ENCODE results near the gene PDZD2. TPM values are rescaled to one million over a fixed set of nuclear protein-coding genes. Genes with fewer than 3 reads are reported as not detected.
A peak's percentile ranks its signal among the peaks of the same experiment; 100 is the strongest.
"Not testable (repeated sequence)": the region's sequence is repeated elsewhere in the genome, so short reads cannot be mapped to it uniquely, and the experiment has no call there.

Gene PDZD2
- total RNA-seq, 2 donors from 2014 or later, result not detected

GRCh38 chr5:31682025-31682424 lies 43.1 kb downstream of the PDZD2 start:
- peaks cover 4 to 30% of the 10 kb centered on the region in 2 donors for H3K27me3 Mint-ChIP-seq
- H3K27ac Mint-ChIP-seq, result no peak overlapping the region
- H3K36me3 Mint-ChIP-seq, result no peaks in the 10 kb centered on the region
- ATAC-seq, result no peak
- no peaks in the 10 kb centered on the region for H3K4me1 Mint-ChIP-seq (ENCODE audit: low read depth in 2 of 2)
- H3K9me3 Mint-ChIP-seq, result no peaks in the 10 kb centered on the region
- no peak for DNase-seq (ENCODE audit: low spot score)
- H3K4me3 Mint-ChIP-seq, result no peak overlapping the region

- ATAC-seq, result no peak
- no peak for DNase-seq (ENCODE audit: low spot score)
- H3K4me3 Mint-ChIP-seq, result no peak overlapping the region
- H3K27me3 Mint-ChIP-seq, result peaks cover 4 to 30% of the 10 kb centered on the region in 2 donors
- no peak overlapping the region for H3K27ac Mint-ChIP-seq
- H3K4me1 Mint-ChIP-seq (ENCODE audit: low read depth in 2 of 2), result no peaks in the 10 kb centered on the region
- no peaks in the 10 kb centered on the region for H3K36me3 Mint-ChIP-seq
- no peaks in the 10 kb centered on the region for H3K9me3 Mint-ChIP-seq
Observed at GRCh38 chr5:31682851-31683250, 43.9 kb downstream of the PDZD2 start.

DNA sequence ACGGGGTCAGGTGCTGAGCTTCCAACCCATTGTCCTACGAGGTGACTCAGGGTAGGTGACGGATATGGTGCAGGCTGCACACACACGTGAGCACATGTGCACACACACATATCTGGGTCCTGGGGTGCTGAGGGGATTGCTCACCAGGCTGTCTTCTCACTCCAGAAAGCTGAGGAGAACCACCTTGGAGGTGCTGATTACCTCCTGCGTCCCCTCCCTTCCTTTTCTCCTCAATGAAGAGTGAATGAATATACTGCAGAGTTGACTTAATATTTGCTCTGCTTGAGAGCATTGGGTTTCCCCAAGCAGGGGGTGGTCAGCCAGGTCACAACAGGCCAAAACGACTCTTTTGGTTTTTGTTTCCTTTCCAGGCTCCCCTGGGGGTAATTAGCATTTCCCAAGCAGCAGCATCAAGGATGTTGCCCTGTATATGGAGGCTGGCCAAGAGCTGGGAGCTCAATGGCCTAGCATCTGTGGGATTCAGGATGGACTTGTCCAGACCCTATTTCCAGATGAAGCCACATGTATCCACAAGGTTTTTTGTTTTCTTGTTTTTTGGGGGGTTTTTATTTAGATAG lies 49.7 kb downstream of the PDZD2 start:
- no peak overlapping the region for H3K27ac Mint-ChIP-seq
- H3K36me3 Mint-ChIP-seq, result no peaks in the 10 kb centered on the region
- H3K4me3 Mint-ChIP-seq, result no peak overlapping the region
- DNase-seq (ENCODE audit: low spot score) (no peak), ATAC-seq (no peak)
- H3K4me1 Mint-ChIP-seq (ENCODE audit: low read depth in 2 of 2), result no peaks in the 10 kb centered on the region
- peaks cover 4 to 13% of the 10 kb centered on the region in 2 donors for H3K27me3 Mint-ChIP-seq
- H3K9me3 Mint-ChIP-seq, result no peaks in the 10 kb centered on the region

DNA sequence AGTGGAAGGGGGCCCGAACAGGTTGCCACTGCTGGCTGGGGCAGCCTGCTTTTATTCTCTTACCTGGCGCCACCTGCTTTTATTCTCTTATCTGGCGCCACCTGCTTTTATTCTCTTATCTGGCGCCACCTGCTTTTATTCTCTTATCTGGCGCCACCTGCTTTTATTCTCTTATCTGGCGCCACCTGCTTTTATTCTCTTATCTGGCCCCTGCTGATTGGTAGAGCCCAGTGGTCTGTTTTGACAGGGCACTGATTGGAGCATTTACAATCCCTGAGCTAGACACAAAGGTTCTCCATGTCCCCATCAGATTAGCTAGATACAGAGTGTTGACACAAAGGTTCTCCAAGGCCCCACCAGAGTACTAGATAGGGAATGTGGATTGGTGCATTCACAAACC lies 52.5 kb downstream of the PDZD2 start:
- not testable (repeated sequence) for H3K27me3 Mint-ChIP-seq; H3K4me3 Mint-ChIP-seq; H3K27ac Mint-ChIP-seq; H3K4me1 Mint-ChIP-seq (ENCODE audit: low read depth in 2 of 2); H3K9me3 Mint-ChIP-seq; ATAC-seq; DNase-seq (ENCODE audit: low spot score); H3K36me3 Mint-ChIP-seq

- Mint-ChIP-seq H3K27me3 (no peaks in the 10 kb centered on the region), H3K9me3 (no peaks in the 10 kb centered on the region), H3K4me3 (no peak overlapping the region), H3K36me3 (no peaks in the 10 kb centered on the region), H3K4me1 (ENCODE audit: low read depth in 2 of 2) (no peaks in the 10 kb centered on the region), H3K27ac (no peak overlapping the region)
- ATAC-seq (no peak), DNase-seq (ENCODE audit: low spot score) (no peak)
Observed at GRCh38 chr5:31692561-31693221, 53.8 kb downstream of the PDZD2 start.

DNA sequence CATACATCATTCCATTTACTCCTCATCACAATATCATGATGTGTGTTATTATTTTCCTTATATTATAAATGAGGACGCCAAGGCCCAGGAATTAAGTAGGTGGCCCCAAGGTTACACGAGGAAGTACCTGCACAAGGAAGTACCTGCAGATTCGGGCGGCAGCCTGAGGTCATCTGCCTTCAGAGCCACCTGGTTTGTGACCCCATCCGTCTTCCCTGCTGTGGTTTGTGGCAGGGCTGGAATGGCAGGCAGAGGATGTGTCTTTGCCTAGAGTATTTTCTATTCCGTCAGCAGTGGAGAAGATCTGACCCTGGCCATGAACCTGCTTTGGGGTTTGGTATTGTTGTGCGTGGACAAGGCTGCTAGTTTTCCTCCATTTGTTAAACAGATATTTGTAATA lies 59.7 kb downstream of the PDZD2 start:
- no peaks in the 10 kb centered on the region for H3K9me3 Mint-ChIP-seq

GRCh38 chr5:31701642-31702299 lies 62.8 kb downstream of the PDZD2 start:
- no peak overlapping the region for H3K4me3 Mint-ChIP-seq
- H3K9me3 Mint-ChIP-seq, result no peaks in the 10 kb centered on the region

More for the DNA sequence above, 59.7 kb downstream of the PDZD2 start:
- Mint-ChIP-seq H3K36me3 (no peaks in the 10 kb centered on the region), H3K4me1 (ENCODE audit: low read depth in 2 of 2) (no peaks in the 10 kb centered on the region), H3K27ac (no peak overlapping the region), H3K4me3 (no peak overlapping the region), H3K27me3 (peaks cover 3 to 9% of the 10 kb centered on the region in 2 donors)
- ATAC-seq (no peak), DNase-seq (ENCODE audit: low spot score) (no peak)

GRCh38 chr5:31702712-31703111 lies 63.8 kb downstream of the PDZD2 start:
- H3K27ac Mint-ChIP-seq, result no peak overlapping the region
- no peaks in the 10 kb centered on the region for H3K36me3 Mint-ChIP-seq
- no peak overlapping the region for H3K4me3 Mint-ChIP-seq
- ATAC-seq (no peak), DNase-seq (ENCODE audit: low spot score) (no peak)
- H3K27me3 Mint-ChIP-seq, result peaks cover 5 to 15% of the 10 kb centered on the region in 2 donors
- H3K9me3 Mint-ChIP-seq, result no peaks in the 10 kb centered on the region
- no peaks in the 10 kb centered on the region for H3K4me1 Mint-ChIP-seq (ENCODE audit: low read depth in 2 of 2)

More at GRCh38 chr5:31701642-31702299, 62.8 kb downstream of the PDZD2 start:
- Mint-ChIP-seq H3K36me3 (no peaks in the 10 kb centered on the region), H3K27ac (no peak overlapping the region), H3K27me3 (peaks cover 5 to 15% of the 10 kb centered on the region in 2 donors), H3K4me1 (ENCODE audit: low read depth in 2 of 2) (no peaks in the 10 kb centered on the region)
- ATAC-seq (no peak), DNase-seq (ENCODE audit: low spot score) (no peak)

- H3K9me3 Mint-ChIP-seq, result no peaks in the 10 kb centered on the region
- H3K27ac Mint-ChIP-seq, result no peak overlapping the region
- DNase-seq (ENCODE audit: low spot score) (no peak), ATAC-seq (no peak)
- peaks cover 5 to 15% of the 10 kb centered on the region in 2 donors for H3K27me3 Mint-ChIP-seq
- H3K4me1 Mint-ChIP-seq (ENCODE audit: low read depth in 2 of 2), result no peaks in the 10 kb centered on the region
- H3K4me3 Mint-ChIP-seq, result no peak overlapping the region
- no peaks in the 10 kb centered on the region for H3K36me3 Mint-ChIP-seq
Observed at GRCh38 chr5:31703757-31704156, 64.8 kb downstream of the PDZD2 start.

DNA sequence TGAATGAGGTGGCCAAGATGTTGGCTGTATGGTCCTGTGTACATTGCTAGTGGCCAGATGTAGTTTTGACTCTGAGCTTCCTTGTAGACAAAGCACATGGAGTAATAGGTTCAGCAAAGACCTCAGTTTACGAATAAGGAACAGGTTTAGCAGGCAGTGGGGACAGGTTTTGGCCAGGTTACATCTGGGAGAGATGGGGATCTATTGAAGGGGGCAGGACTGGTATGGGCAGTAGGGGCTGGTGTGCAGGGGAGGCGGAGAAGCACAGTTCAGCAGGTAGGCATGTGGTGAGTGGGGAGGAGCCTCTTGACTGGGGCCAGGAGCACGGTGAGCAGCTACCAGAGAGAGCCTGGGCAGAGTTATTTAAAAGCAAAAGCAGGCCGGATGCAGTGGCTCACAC lies 67.3 kb downstream of the PDZD2 start:
- H3K27me3 Mint-ChIP-seq, result peaks cover 5 to 15% of the 10 kb centered on the region in 2 donors
- ATAC-seq (peak in 1 of 2 donors; percentile 48), DNase-seq (ENCODE audit: low spot score) (no peak)
- no peak overlapping the region for H3K4me3 Mint-ChIP-seq
- H3K27ac Mint-ChIP-seq, result no peak overlapping the region
- H3K36me3 Mint-ChIP-seq, result no peaks in the 10 kb centered on the region
- H3K9me3 Mint-ChIP-seq, result no peaks in the 10 kb centered on the region
- peaks cover 0 to 2% of the 10 kb centered on the region in 2 donors for H3K4me1 Mint-ChIP-seq (ENCODE audit: low read depth in 2 of 2)

GRCh38 chr5:31707329-31707728 lies 68.4 kb downstream of the PDZD2 start:
- peaks cover 2 to 15% of the 10 kb centered on the region in 2 donors for H3K27me3 Mint-ChIP-seq
- ATAC-seq (no peak), DNase-seq (ENCODE audit: low spot score) (no peak)
- no peak overlapping the region for H3K4me3 Mint-ChIP-seq
- no peaks in the 10 kb centered on the region for H3K36me3 Mint-ChIP-seq
- H3K4me1 Mint-ChIP-seq (ENCODE audit: low read depth in 2 of 2), result peaks cover 0 to 4% of the 10 kb centered on the region in 2 donors
- H3K9me3 Mint-ChIP-seq, result no peaks in the 10 kb centered on the region
- H3K27ac Mint-ChIP-seq, result no peak overlapping the region

- DNase-seq (ENCODE audit: low spot score) (no peak), ATAC-seq (no peak)
- H3K4me3 Mint-ChIP-seq, result no peak overlapping the region
- peaks cover 2 to 7% of the 10 kb centered on the region in 2 donors for H3K27me3 Mint-ChIP-seq
- no peaks in the 10 kb centered on the region for H3K36me3 Mint-ChIP-seq
- H3K27ac Mint-ChIP-seq, result no peak overlapping the region
- H3K9me3 Mint-ChIP-seq, result no peaks in the 10 kb centered on the region
- H3K4me1 Mint-ChIP-seq (ENCODE audit: low read depth in 2 of 2), result peaks cover 0 to 4% of the 10 kb centered on the region in 2 donors
Observed at GRCh38 chr5:31708089-31708488, 69.2 kb downstream of the PDZD2 start.

DNA sequence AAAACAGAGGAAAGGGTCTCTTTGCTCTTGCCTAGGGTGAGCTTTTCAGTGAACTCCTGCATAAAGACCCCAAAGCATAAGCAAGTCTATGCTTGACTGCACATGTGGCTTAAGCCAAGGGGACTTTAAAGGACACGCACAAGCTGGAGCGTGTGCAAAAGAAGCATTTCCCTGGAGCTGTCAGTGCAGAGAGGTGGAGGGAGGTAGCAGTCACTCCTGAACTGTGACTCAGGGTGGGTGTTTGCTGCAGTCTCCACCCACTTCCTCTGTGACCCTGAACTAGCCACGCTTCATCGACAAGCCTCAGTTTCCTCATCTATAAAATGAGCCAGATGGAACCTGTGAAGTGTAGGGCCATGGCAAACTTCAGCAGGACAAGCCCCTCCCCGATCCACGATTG lies 72.4 kb downstream of the PDZD2 start:
- Mint-ChIP-seq H3K27ac (no peak overlapping the region), H3K36me3 (no peaks in the 10 kb centered on the region), H3K4me1 (ENCODE audit: low read depth in 2 of 2) (peaks cover 0 to 7% of the 10 kb centered on the region in 2 donors), H3K4me3 (no peak overlapping the region), H3K9me3 (no peaks in the 10 kb centered on the region), H3K27me3 (no peaks in the 10 kb centered on the region)
- ATAC-seq (peak in 1 of 2 donors; percentile 41), DNase-seq (ENCODE audit: low spot score) (no peak)

DNA sequence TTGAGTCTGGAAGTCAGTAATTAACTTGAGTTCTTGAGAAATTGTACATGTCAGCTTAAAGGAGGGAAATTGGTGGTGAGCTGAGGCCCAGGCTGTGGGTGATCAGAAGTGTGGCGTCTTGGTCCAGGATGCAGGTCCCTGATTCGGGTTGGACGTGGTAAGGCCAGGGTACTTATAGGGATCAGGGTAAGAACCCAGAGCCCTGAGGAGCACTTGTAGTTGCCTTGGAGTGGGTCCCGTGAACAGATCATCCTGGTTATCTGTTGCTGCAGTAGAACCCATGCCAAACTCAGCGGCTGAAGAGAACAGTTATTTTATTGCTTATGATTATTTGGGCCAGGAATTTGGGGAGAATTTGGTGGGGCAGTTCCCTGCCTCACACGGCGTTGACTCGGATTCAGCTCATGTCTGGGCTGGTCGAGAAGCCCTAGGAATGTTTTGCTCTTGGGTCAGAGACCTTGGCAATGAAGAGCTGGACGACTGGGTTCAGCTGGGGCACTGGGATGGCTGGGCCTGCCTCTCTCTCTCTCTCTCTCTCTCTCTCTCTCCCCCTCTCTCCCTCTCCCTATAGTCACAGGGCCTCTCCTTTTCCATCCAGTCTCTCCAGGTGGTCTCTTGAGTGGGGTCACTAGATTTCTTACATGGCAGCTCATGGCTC lies 73.1 kb downstream of the PDZD2 start:
- Mint-ChIP-seq H3K4me3 (no peak overlapping the region), H3K36me3 (no peaks in the 10 kb centered on the region), H3K27ac (no peak overlapping the region), H3K27me3 (no peaks in the 10 kb centered on the region), H3K4me1 (ENCODE audit: low read depth in 2 of 2) (peaks cover 0 to 7% of the 10 kb centered on the region in 2 donors), H3K9me3 (no peaks in the 10 kb centered on the region)
- ATAC-seq (no peak), DNase-seq (ENCODE audit: low spot score) (no peak)

Data from natural killer cell treated with Interleukin-12 subunit alpha and Interleukin-12 subunit beta and Interleukin-15 and Interleukin-18, amount 100 ng/mL, for 72 hours (primary cell).